Pancreas (tissue), 10 donors: ENCODE results near the gene BCL11B. TPM values are rescaled to one million over a fixed set of nuclear protein-coding genes. Genes with fewer than 3 reads are reported as not detected.

Source experiments
- ATAC-seq, 4 donors: fragments of 200-7000 bp; cut with Tn5 transposase; one replicate each; pipeline versions ENCODE4 v1.8.0 to v1.9.1; 2020; ENCODE audit warnings: mild to moderate bottlenecking in 4 of 4, moderate library complexity in 4 of 4
- DNase-seq, 6 donors: peaks; one replicate each; pipeline ENCODE4 v3.0.0-alpha.2; 2020
- FAIRE-seq: peaks from 2 replicates; lab custom pipeline; 2012; peaks lifted over from hg19 to GRCh38; lab: Jason Lieb, UNC
- H3K27ac ChIP-seq, 4 donors: fragments of 200-600 bp; sonication (generic); 1 replicate in 3 of 4; 2 replicates in 1 of 4; pipeline versions ENCODE4 v1.5.0 to v1.8.0; 2020
- H3K27me3 ChIP-seq, 4 donors: fragments of 200-600 bp; one replicate each; pipeline ENCODE4 v1.8.0; 2021
- H3K36me3 ChIP-seq, 3 donors: fragments of 200-600 bp; sonication (generic) in 1 of 3; one replicate each; pipeline versions ENCODE4 v1.5.0 to v1.8.0; 2020 to 2021
- H3K4me1 ChIP-seq, 3 donors: fragments of 200-600 bp; one replicate each; pipeline ENCODE4 v1.8.0; 2021
- H3K4me3 ChIP-seq, 4 donors: fragments of 200-600 bp; sonication (generic) in 2 of 4; one replicate each; pipeline versions ENCODE4 v1.5.0 to v1.8.0; 2020 to 2021
- H3K9me3 ChIP-seq, 4 donors: fragments of 200-600 bp; one replicate each; pipeline ENCODE4 v1.8.0; 2021
- CTCF ChIP-seq, 4 donors: fragments of 200-600 bp; sonication (generic) in 3 of 4; IDR thresholded peaks; one replicate each; pipeline versions ENCODE4 v1.5.0 to v1.8.0; 2021; ENCODE audit warnings: antibody characterized with exemption in 4 of 4
- WGBS, 2 donors: extraction: QIAGEN DNeasy Blood & Tissue Kit; methylation state at CpG; one replicate each; pipeline ENCODE4 v1.1.7; 2013; 5-methylcytosine and 5-hydroxymethylcytosine counted together
- intact Hi-C, 3 donors: fragments of 100-400 bp; cut with DNase I; formaldehyde crosslinking; loops; one replicate each; pipeline versions ENCODE4 v1.11.1 to v1.14.2; 2022
- polyA plus RNA-seq, 2 donors: library from polyadenylated mRNA; stranded (reverse); fragments of 200-250 nt; gene quantifications; one replicate each; pipeline ENCODE4 v1.2.3, GENCODE V29; 2013
- total RNA-seq, 6 donors: library from RNA; stranded (reverse); fragmentation: NEBNext Ultra II Directional in 4 of 6; extraction: Animal tissue kit (Norgen Biotek cat#: 25700) in 4 of 6; gene quantifications; one replicate each; pipeline versions ENCODE4 v1.2.1 to v1.2.4, GENCODE V29; 2021 to 2023
- donor health status: healthy with polysubstance abuse.
- donor health status: DM: no; HTN: no; CAD: no; lungs with moderate emphysema.
- donor health status: DM: no; HTN: no; CAD: no.
- donor health status: control.
- donor health status: control.
- donor health status: Bipolar disorder and iron deficiency.
- donor health status: DM: yes; HTN: yes; CAD: no.
- donor health status: DM: no; HTN: no; CAD: no.
- donor health status: DM: no; HTN: no; CAD: no.
- donor health status: DM: yes; HTN: yes; CAD: no.

BCL11B gene
- total and polyA plus RNA-seq, 8 donors, result 0.04 to 0.47 (median 0.27) TPM

- FAIRE-seq (no peak), ATAC-seq (no peak), DNase-seq (no peak)
- Histone ChIP-seq H3K9me3 (no peaks in the 10 kb centered on the region), H3K36me3 (no peaks in the 10 kb centered on the region), H3K4me3 (no peak overlapping the region), H3K27ac (no peak overlapping the region), H3K27me3 (no peaks in the 10 kb centered on the region), H3K4me1 (peaks cover 4 to 9% (median 5%) of the 10 kb centered on the region in 3 donors)
- intact Hi-C loops, result no loop called here
- WGBS, 2 donors, result 68 to 90% methylated on average over 7 of the region's 7 CpGs
- TF ChIP-seq CTCF (IDR thresholded peaks at IDR 0.05), result no peak
Observed at GRCh38 chr14:99158646-99159165, 113.3 kb downstream of the BCL11B start.

- no peak for TF ChIP-seq CTCF (IDR thresholded peaks at IDR 0.05)
- intact Hi-C loops, result no loop called here
- FAIRE-seq (no peak), DNase-seq (no peak), ATAC-seq (peak in 2 of 4 donors; percentile 52 to 72)
- Histone ChIP-seq H3K36me3 (no peaks in the 10 kb centered on the region), H3K27ac (no peak overlapping the region), H3K27me3 (no peaks in the 10 kb centered on the region), H3K4me1 (peaks cover 4 to 9% (median 5%) of the 10 kb centered on the region in 3 donors), H3K4me3 (no peak overlapping the region), H3K9me3 (no peaks in the 10 kb centered on the region)
- 50 to 64% methylated on average over 4 of the region's 4 CpGs for WGBS, 2 donors
Observed at GRCh38 chr14:99158150-99158549, 113.8 kb downstream of the BCL11B start.

- FAIRE-seq, result no peak
Observed at GRCh38 chr14:99157676-99158075, 114.3 kb downstream of the BCL11B start.

GRCh38 chr14:99157246-99157645 is 114.8 kb downstream of the BCL11B start:
- WGBS, 2 donors, result 86 to 95% methylated on average over 8 of the region's 8 CpGs
- Histone ChIP-seq H3K27me3 (no peaks in the 10 kb centered on the region), H3K4me1 (peaks cover 4 to 9% (median 5%) of the 10 kb centered on the region in 3 donors), H3K27ac (no peak overlapping the region), H3K9me3 (no peaks in the 10 kb centered on the region), H3K36me3 (no peaks in the 10 kb centered on the region), H3K4me3 (no peak overlapping the region)
- DNase-seq (no peak), FAIRE-seq (no peak), ATAC-seq (no peak)
- intact Hi-C loops, result no loop called here
- TF ChIP-seq CTCF (IDR thresholded peaks at IDR 0.05), result no peak

More at GRCh38 chr14:99157676-99158075, 114.3 kb downstream of the BCL11B start:
- H3K4me1 ChIP-seq, result peaks cover 4 to 9% (median 5%) of the 10 kb centered on the region in 3 donors
- 91 to 99% methylated on average over 8 of the region's 8 CpGs for WGBS, 2 donors
- H3K27me3 ChIP-seq, result no peaks in the 10 kb centered on the region
- TF ChIP-seq CTCF (IDR thresholded peaks at IDR 0.05), result no peak
- no peak overlapping the region for H3K27ac ChIP-seq
- DNase-seq (no peak), ATAC-seq (no peak)
- H3K9me3 ChIP-seq, result no peaks in the 10 kb centered on the region
- intact Hi-C loops, result no loop called here
- no peak overlapping the region for H3K4me3 ChIP-seq
- no peaks in the 10 kb centered on the region for H3K36me3 ChIP-seq

- DNase-seq, result no peak
- intact Hi-C loops, result no loop called here
- Histone ChIP-seq H3K9me3 (no peaks in the 10 kb centered on the region), H3K27ac (no peak overlapping the region), H3K36me3 (no peaks in the 10 kb centered on the region), H3K4me1 (peaks cover 4 to 9% (median 5%) of the 10 kb centered on the region in 3 donors), H3K27me3 (no peaks in the 10 kb centered on the region), H3K4me3 (no peak overlapping the region)
- WGBS, 2 donors, result 88 to 89% methylated on average over 6 of the region's 6 CpGs
- FAIRE-seq, result no peak
- no peak for TF ChIP-seq CTCF (IDR thresholded peaks at IDR 0.05)
- ATAC-seq, result no peak
Observed at GRCh38 chr14:99156814-99157213, 115.2 kb downstream of the BCL11B start.
